Aorta (tissue), 5 donors: ENCODE data around the gene ATP10A. TPM values are rescaled to one million over a fixed set of nuclear protein-coding genes. Genes with fewer than 3 reads are reported as not detected.
A peak's percentile ranks its signal among the peaks of the same experiment; 100 is the strongest.

Source experiments
- ATAC-seq: fragments of 200-7000 bp; cut with Tn5 transposase; one replicate; pipeline ENCODE4 v1.9.1; 2022; ENCODE audit warnings: moderate library complexity; ENCODE audit not compliant: low FRiP score
- DNase-seq, 2 donors: peaks; one replicate each; pipeline ENCODE4 v3.0.0-alpha.2; 2020
- H3K27ac ChIP-seq, 2 donors: one replicate each; pipeline ENCODE4 v1.5.1; 2013; ENCODE audit warnings: low read length in 2 of 2, mild to moderate bottlenecking in 2 of 2, moderate library complexity in 2 of 2, control low read depth in 1 of 2, inconsistent platforms in 1 of 2, low read depth in 1 of 2
- H3K27me3 ChIP-seq, 2 donors: one replicate each; pipeline ENCODE4 v1.6.1; 2013; ENCODE audit warnings: control low read depth in 1 of 2, low read length in 1 of 2, mild to moderate bottlenecking in 1 of 2, moderate library complexity in 1 of 2; ENCODE audit not compliant: insufficient read depth in 2 of 2, control insufficient read depth in 1 of 2
- H3K36me3 ChIP-seq, 2 donors: one replicate each; pipeline ENCODE4 v1.6.1; 2013; ENCODE audit warnings: control low read depth in 1 of 2, low read length in 1 of 2, mild to moderate bottlenecking in 1 of 2; ENCODE audit not compliant: insufficient read depth in 2 of 2, control insufficient read depth in 1 of 2
- H3K4me1 ChIP-seq, 2 donors: one replicate each; pipeline ENCODE4 v1.6.1; 2013; ENCODE audit warnings: low read length in 2 of 2, control low read depth in 1 of 2, mild to moderate bottlenecking in 1 of 2, moderate library complexity in 1 of 2; ENCODE audit not compliant: insufficient read depth in 2 of 2, control insufficient read depth in 1 of 2
- H3K4me3 ChIP-seq, 2 donors: one replicate each; pipeline ENCODE4 v1.5.1; 2013; ENCODE audit warnings: low read length in 2 of 2, control low read depth in 1 of 2, mild to moderate bottlenecking in 1 of 2
- H3K9me3 ChIP-seq: one replicate; pipeline ENCODE4 v1.6.1; 2013; ENCODE audit warnings: mild to moderate bottlenecking, low read length; ENCODE audit not compliant: control insufficient read depth
- WGBS, 2 donors: extraction: QIAGEN DNeasy Blood & Tissue Kit; methylation state at CpG; one replicate each; pipeline ENCODE4 v1.1.7; 2013; 5-methylcytosine and 5-hydroxymethylcytosine counted together
- intact Hi-C, 2 donors: fragments of 100-400 bp; cut with DNase I; formaldehyde crosslinking; loops; one replicate each; pipeline versions ENCODE4 v1.14.2 to v1.15.0; 2022
- polyA plus RNA-seq, 2 donors: library from polyadenylated mRNA; stranded (reverse); fragments of 200-250 nt; gene quantifications; one replicate each; pipeline ENCODE4 v1.2.3, GENCODE V29; 2013
- total RNA-seq, 2 donors: library from RNA; stranded (reverse); fragmentation: NEBNext Ultra II Directional; extraction: Animal tissue kit (Norgen Biotek cat#: 25700); gene quantifications; one replicate each; pipeline ENCODE4 v1.2.1, GENCODE V29; 2021
- donor health status: healthy with polysubstance abuse.
- donor health status: Bipolar disorder and iron deficiency.
- donor health status: DM: no; HTN: no; CAD: no.
- donor health status: DM: no; HTN: no; CAD: no.
- donor health status: DM: yes; HTN: yes; CAD: no.

The ATP10A gene
- total and polyA plus RNA-seq, 4 donors = 3.6 to 55.0 (median 22.2) TPM

DNA sequence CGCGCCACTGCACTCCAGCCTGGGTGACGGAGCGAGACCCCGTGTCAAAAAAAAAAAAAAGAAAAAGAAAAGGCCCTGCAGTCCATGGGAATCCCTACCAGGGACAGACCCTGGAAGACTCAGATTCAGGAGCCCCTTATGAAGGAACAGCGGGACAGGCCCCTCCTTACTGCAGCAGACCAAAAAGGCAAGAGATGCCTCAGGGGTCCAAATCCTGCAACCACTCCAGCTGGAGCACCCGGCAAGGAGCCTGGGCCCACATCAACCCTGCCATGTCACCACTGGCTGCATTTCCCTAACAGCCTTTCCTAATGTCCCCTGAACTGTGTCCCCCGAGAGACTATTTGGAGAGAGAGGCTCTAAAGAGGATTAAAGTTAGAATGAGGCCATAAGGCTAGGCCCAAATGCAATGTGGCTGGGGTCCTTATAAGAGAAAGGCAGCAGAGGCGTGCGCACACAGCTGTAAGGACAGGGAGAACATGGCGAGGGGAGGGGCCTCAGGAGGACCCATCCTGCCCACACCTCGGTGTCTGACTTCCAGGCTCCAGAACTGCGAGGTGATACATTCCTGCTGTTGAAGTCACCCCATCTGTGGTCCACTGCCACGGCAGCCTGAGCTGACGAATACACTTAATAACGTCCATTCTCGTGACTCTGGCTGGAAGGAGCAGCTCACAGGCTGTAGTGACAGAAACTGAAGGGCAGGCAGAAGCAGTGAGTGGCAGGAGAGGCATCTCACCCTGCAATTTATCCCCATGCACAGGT, 78.1 kb downstream of the ATP10A start:
- DNase-seq = peak in 1 of 2 donors; percentile 79
- Histone ChIP-seq H3K9me3 (no peaks in the 10 kb centered on the region), H3K4me1 (peaks cover 3 to 4% of the 10 kb centered on the region in 2 donors), H3K4me3 (no peak overlapping the region), H3K36me3 (peaks cover 0 to 3% of the 10 kb centered on the region in 2 donors), H3K27ac (peak overlapping the region in 1 of 2 donors; percentile 7), H3K27me3 (no peaks in the 10 kb centered on the region)
- 56 to 67% methylated on average over 15 to 17 of the region's 17 CpGs for WGBS, 2 donors
- intact Hi-C loops = loop anchor here (5.0 to 10.0 kb wide), 3 partner anchors 47 to 77 kb away; partner anchors contain the start of gene ATP10A (in 1 of the 2)
- no peak for ATAC-seq

DNA sequence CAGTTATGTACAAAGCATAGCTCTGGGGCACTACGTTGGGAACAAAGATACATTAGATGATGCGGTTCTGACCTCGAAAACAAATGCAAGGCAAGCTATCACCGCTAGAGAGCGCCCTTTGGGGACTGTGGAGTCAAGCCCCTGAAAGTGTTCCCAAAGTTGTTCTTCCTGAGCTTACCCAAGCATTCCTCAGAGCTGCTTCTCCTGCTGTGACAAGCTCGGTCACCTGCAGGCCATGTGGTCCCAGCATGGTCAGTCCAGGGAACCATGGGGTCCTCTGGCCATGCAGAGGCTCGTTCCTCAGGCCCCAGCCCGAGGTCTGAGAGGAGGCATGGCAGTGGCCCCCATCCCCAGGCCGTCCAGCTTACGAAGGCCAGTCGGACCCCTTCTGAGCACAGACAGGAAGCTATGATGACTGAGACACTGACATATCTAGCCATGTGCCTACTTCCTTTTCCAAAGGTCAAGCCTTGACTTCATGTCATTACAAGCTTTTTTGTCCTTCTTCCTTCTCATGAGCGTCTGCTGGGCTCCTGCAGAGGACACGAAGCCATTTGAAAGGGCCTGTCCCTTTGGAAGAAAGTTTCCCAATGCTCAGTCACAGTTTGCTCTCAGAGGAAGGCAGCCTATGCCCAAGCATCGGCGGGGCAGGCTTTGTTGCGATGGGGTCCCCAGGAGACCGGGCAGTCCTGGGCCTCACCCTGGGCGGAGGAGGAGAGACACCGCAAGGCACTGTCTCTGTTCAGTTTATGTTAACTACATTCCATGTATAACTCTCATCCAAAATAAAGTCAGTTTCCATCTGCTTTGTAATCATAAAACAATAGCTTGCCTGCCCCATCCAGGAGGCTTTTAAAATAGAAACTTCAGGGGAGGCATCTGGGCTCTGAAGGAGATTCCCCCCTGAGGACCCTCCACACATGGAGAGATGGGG, 79.3 kb downstream of the ATP10A start:
- intact Hi-C loops = loop anchor here in 1 of 2 donors (10.0 kb wide), 1 partner anchor 61 kb away; no protein-coding TSS in a partner anchor
- DNase-seq (peak in 1 of 2 donors; percentile 73), ATAC-seq (no peak)
- Histone ChIP-seq H3K36me3 (peaks cover 0 to 3% of the 10 kb centered on the region in 2 donors), H3K4me3 (no peak overlapping the region), H3K27me3 (no peaks in the 10 kb centered on the region), H3K9me3 (no peaks in the 10 kb centered on the region), H3K27ac (no peak overlapping the region), H3K4me1 (peaks cover 2 to 3% of the 10 kb centered on the region in 2 donors)
- 79 to 81% methylated on average over 19 of the region's 19 CpGs for WGBS, 2 donors

DNA sequence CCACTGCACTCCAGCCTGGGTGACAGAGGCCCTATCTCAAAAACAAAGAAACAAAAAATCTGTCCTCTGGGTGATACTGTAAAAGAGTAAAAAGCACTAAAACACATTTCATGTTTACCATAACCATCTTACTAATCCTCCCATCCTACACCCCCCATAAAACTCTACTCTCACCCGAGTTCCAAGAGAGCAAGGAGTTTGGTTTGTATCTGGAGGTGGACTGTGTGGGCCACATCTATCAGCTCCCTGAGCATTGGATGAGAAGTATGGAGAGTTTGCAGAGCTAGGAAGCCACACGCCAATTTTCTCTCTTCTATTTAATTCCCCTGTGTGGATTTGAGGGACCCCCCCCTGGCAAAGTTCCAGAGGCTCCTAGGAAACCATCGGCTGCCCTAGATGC, 80.0 kb downstream of the ATP10A start:
- no peak overlapping the region for H3K27ac ChIP-seq
- WGBS, 2 donors = 78 to 84% methylated on average over 3 of the region's 3 CpGs
- ATAC-seq (no peak), DNase-seq (peak in 1 of 2 donors; percentile 5)
- no peak overlapping the region for H3K4me3 ChIP-seq
- H3K36me3 ChIP-seq = peaks cover 0 to 3% of the 10 kb centered on the region in 2 donors
- H3K9me3 ChIP-seq = no peaks in the 10 kb centered on the region
- intact Hi-C loops = loop anchor here in 1 of 2 donors (10.0 kb wide), 1 partner anchor 62 kb away; no protein-coding TSS in a partner anchor
- H3K27me3 ChIP-seq = no peaks in the 10 kb centered on the region
- peaks cover 0 to 3% of the 10 kb centered on the region in 2 donors for H3K4me1 ChIP-seq

DNA sequence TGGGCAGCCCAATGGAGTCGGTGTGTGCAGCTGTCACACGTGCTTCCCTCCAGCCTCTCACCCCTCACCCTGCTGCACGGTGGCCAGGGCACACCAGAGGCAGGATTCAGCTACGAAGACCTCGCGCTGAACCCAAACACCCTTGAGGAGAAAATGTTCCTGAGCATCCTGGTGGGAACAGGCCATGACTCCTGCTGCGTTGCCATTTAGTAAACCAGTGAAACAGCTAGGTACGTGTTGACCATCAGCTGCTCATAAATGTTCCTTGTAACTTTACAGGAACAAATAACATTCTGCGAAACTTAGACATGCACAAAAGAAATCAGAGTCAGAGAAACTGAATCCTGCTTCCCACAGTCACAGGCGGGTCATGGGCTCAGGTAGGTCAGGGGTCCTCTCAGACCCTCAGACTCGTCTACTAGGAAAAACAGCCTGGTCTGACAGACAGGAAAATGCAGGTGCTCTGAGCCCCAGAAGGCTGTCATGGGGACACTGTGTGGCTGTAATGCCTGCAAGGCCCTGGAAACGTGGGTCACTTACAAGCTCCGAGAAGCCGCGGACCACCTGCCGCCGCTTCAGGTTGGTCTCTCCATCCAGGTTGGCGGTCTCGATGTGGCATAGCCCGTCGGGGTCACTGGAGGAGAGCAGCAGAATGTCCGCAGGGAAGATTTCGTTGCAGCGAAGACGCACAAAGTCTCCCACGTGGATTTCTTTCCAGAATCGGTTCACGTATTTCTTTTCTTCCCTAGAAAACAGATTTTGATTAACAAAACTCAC, 82.5 kb downstream of the ATP10A start:
- Histone ChIP-seq H3K4me3 (no peak overlapping the region), H3K27ac (peak overlapping the region in 1 of 2 donors; percentile 38), H3K36me3 (peaks cover 0 to 3% of the 10 kb centered on the region in 2 donors), H3K27me3 (no peaks in the 10 kb centered on the region), H3K9me3 (no peaks in the 10 kb centered on the region), H3K4me1 (no peaks in the 10 kb centered on the region)
- DNase-seq = peak in 1 of 2 donors; percentile 56
- intact Hi-C loops = loop anchor here in 1 of 2 donors (10.0 kb wide), 1 partner anchor 64 kb away; no protein-coding TSS in a partner anchor
- peak; percentile 13 for ATAC-seq
- 93 to 94% methylated on average over 28 of the region's 28 CpGs for WGBS, 2 donors

DNA sequence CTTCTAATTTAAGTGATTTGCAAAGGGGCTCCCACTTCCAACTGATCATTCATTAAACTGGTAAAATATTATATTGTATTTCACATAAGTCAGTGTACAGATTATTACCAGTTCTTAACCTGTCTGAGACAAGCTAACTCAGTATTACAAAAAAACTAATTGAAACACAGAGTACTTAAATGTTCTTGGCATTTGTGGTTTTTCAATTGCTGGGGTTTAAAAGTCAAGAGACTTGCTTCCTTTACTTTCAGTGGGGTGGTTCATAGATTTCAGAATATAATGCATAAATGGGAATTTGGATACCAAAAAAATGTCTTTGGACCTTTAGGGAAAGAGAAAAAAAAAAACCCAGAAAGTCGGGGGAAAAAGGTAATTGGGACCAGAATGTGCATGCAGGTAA, 85.0 kb downstream of the ATP10A start:
- intact Hi-C loops = loop anchor here (5.0 kb wide), 1 partner anchor 41 kb away; no protein-coding TSS in a partner anchor
- no peak for ATAC-seq
- no peaks in the 10 kb centered on the region for H3K9me3 ChIP-seq
- 92 to 93% methylated on average over 1 of the region's 1 CpG for WGBS, 2 donors
- no peaks in the 10 kb centered on the region for H3K27me3 ChIP-seq
- no peak for DNase-seq
- no peaks in the 10 kb centered on the region for H3K4me1 ChIP-seq
- no peak overlapping the region for H3K27ac ChIP-seq
- peaks cover 0 to 5% of the 10 kb centered on the region in 2 donors for H3K36me3 ChIP-seq
- no peak overlapping the region for H3K4me3 ChIP-seq

DNA sequence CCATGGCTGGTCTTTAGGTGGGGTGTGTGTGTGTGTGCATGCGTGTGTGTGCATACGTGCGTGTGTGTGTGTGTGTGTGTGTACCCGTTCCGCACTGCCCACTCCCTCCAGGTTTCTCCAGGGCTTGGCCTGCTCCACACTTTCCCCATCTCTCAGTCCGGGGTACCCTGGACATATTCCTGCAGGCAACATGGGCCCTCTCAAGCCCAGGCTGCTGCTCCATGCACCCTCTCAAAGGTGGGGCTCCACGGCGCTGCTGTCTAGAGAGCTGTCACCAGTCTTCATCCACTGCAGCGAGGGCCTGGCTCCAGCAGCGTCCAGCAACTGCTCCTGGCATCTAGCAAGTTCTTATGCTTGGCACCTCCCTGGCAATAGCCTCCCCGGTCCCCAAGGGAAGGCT, 86.1 kb downstream of the ATP10A start:
- Histone ChIP-seq H3K27me3 (no peaks in the 10 kb centered on the region), H3K36me3 (peaks cover 0 to 6% of the 10 kb centered on the region in 2 donors), H3K27ac (peak overlapping the region in 1 of 2 donors; percentile 17), H3K4me3 (no peak overlapping the region), H3K9me3 (no peaks in the 10 kb centered on the region), H3K4me1 (no peaks in the 10 kb centered on the region)
- ATAC-seq = no peak
- peak in 1 of 2 donors; percentile 68 for DNase-seq
- 34 to 37% methylated on average over 11 of the region's 11 CpGs for WGBS, 2 donors
- intact Hi-C loops = loop anchor here (5.0 kb wide), 1 partner anchor 40 kb away; no protein-coding TSS in a partner anchor

DNA sequence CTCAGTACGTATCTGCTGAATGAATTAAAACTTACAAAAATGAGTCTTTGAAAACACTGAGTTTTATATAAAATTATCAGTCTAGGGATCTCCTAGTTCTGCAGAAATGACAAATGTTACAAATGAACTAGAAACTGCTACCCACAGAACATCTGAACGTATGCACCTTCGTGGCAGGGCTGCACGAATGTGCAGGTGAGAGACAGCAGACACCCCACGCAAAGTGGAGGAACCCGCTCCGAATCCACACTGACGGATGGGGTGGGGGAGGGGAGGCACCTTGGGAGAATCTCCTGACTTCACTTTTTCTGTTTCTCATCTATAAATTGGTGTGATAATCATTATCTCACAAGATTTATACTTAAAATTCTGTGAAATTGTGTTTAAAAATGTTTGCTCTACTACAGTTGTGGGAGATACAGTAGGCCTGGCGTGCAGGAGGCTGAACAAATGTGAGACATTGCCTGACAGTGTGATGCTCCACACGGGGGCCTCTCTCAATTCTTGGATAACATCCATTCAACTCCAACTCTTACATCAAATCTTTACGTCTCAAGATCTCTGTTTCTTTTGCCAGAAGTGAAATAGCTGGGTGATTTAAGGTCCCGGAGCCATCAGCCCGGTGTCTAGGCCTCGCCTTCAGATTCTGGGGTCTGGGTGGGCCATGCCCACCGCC, 86.9 kb downstream of the ATP10A start:
- Histone ChIP-seq H3K36me3 (peaks cover 0 to 6% of the 10 kb centered on the region in 2 donors), H3K4me3 (no peak overlapping the region), H3K9me3 (no peaks in the 10 kb centered on the region), H3K27me3 (no peaks in the 10 kb centered on the region), H3K27ac (no peak overlapping the region), H3K4me1 (no peaks in the 10 kb centered on the region)
- intact Hi-C loops = loop anchor here (5.0 kb wide), 1 partner anchor 39 kb away; no protein-coding TSS in a partner anchor
- DNase-seq (peak in 1 of 2 donors; percentile 41), ATAC-seq (no peak)
- 85 to 92% methylated on average over 15 of the region's 15 CpGs for WGBS, 2 donors
